Activated CD4-positive, alpha-beta T cell treated with anti-CD3 and anti-CD28 coated beads for 4 hours (primary cell): ENCODE results near the gene SNCA.

Experiments used
- DNase-seq, 2 donors: peaks; one replicate each; pipeline ENCODE4 v3.0.0-alpha.2; 2020

SNCA gene

GRCh38 chr4:89752932-89753598, 83.9 kb downstream of the SNCA start:
- DNase-seq: no peak

GRCh38 chr4:89751416-89751815, 85.5 kb downstream of the SNCA start:
- DNase-seq: no peak

DNA sequence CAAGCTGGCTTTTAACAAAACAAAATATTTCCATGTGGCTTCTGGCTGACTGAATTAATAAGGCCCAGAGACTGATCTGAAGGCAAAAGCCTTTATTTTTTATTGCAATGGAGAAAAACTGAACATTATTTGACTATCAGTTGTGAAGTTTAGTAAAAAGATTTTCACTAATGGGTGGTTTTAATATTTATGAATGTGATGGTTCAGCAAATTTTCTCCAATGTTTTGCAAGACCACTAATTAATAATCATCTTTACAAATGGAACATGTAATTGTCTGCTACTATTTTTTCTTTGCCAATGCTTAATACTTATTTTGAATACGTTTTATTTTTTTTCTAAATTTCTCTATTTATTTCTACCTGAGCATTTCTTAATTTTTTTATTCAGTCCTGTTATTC, 90.6 kb downstream of the SNCA start:
- no peak for DNase-seq

DNA sequence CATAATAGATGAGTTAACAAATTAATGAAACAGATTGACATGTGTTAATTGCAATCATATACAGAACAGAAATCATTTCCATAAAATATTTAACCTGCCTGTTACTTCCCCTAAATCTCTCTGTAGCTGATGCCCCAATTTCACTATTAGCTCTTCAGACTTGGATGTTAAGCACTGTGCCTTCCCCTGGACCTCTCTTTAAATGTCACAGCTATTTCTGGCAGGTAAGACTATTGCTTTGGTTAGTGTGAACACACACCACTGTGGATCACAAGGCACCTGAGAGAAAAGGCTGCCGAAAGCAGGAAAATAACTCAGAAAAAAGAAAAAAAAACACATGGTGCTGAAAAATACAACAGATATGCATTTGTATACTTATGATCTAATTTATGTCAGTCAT, 91.3 kb downstream of the SNCA start:
- no peak for DNase-seq

GRCh38 chr4:89744914-89745313, 92.0 kb downstream of the SNCA start:
- DNase-seq: no peak

- DNase-seq: no peak
Measured at GRCh38 chr4:89741768-89742167, 95.2 kb downstream of the SNCA start.

- no peak for DNase-seq
Measured at GRCh38 chr4:89739311-89739988, 97.5 kb downstream of the SNCA start.

DNA sequence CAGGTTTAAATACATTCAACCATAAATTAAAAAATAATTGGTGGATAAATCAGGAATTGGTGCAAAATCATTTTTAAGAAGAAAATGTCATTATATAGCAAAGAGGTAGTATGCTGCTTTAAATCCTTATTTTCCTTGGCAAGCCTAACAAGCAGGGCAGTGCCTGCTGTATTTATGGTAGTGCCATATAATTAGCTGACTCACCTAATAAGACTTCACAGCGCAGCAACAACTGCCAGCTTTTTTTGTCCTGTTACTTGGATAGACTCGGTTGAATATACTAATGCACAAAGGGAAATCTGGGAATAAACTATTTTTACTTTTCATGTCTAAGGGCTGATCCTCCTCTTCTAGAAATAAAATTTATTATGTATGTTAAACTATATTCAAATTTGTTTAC, 99.1 kb downstream of the SNCA start:
- no peak for DNase-seq

GRCh38 chr4:89733946-89734345, 103.0 kb downstream of the SNCA start:
- DNase-seq: no peak

DNA sequence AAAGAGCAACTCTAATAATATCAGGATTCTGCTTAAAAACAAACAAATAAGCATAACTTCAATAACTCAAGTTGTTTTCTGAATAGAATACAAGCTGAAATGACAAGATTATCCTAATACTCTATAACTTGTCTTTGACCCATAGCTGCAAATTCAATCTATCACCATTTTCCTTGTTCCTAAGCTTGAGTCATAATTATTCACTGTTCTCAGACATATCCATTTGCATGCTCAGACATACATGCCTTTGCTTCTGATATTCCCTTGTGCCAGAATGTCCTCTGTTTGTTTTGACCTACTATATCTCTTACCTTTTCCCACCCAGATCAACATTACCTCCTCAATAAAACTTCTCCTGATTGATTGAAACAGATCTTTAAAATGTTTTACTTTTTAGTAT, 109.7 kb downstream of the SNCA start:
- no peak for DNase-seq

GRCh38 chr4:89725268-89725667, 111.7 kb downstream of the SNCA start:
- no peak for DNase-seq

GRCh38 chr4:89724716-89725115, 112.2 kb downstream of the SNCA start:
- no peak for DNase-seq

GRCh38 chr4:89723096-89723495, 113.9 kb downstream of the SNCA start:
- no peak for DNase-seq

GRCh38 chr4:89722517-89722916, 114.4 kb downstream of the SNCA start:
- no peak for DNase-seq

DNA sequence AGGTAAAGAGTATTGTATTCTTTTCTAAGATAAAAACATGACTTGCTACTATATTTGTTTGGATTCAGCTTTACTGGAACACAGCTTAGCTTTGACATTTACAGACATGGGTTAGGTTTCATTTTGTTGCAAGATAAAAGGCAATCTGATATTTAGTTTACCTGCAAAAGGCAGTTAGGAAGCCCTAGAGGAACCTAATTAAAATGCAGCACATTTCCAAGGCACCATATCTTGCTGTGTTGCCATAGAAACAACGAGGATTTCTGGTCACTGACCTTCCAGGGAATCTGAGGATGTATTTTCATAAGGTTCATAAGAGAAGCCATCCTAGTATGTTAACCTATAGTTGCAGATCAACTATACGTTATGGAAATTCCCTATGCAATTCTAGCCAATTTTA, 116.0 kb downstream of the SNCA start:
- DNase-seq: no peak

- no peak for DNase-seq
Measured at GRCh38 chr4:89719536-89720090, 117.3 kb downstream of the SNCA start.

GRCh38 chr4:89716893-89717292, 120.1 kb downstream of the SNCA start:
- DNase-seq: no peak

DNA sequence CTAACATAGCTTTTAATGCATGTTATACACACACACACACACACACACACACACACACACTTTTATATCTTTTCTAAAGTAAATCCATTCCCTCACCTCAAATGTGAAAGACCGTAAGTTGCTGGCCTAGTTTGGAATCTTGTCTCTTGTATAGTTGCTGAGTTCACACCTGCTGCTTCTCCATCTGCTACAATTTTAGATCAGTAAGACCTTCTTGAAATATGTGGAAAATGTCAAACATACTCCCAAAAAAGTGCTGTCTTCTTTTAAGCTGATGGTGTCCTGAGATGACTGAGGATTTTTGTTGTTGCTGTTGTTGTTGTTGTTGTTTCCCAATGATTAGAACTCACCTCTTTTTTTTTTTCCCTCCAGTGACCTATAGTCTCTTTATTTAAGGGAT, 121.3 kb downstream of the SNCA start:
- DNase-seq: no peak

GRCh38 chr4:89712827-89713226, 124.1 kb downstream of the SNCA start:
- DNase-seq: no peak

DNA sequence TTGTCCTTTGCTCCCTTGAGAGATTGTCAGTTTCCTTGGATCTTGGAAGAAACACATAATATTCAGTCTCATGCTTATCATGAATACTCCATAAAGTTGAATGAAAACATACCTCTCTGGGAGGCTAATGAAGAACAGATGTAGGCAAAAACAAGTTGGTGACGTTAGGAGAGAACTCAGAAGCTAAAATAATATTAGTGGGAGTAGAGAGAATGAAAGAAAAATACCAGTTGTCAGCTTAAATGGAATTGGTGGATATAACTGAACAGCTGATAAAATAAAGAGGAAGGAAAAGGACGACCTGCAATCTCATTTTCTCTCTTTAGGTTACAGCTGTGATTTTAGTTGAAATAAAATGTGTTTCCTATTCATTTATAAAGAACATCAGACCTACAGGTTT, 124.8 kb downstream of the SNCA start:
- no peak for DNase-seq

DNA sequence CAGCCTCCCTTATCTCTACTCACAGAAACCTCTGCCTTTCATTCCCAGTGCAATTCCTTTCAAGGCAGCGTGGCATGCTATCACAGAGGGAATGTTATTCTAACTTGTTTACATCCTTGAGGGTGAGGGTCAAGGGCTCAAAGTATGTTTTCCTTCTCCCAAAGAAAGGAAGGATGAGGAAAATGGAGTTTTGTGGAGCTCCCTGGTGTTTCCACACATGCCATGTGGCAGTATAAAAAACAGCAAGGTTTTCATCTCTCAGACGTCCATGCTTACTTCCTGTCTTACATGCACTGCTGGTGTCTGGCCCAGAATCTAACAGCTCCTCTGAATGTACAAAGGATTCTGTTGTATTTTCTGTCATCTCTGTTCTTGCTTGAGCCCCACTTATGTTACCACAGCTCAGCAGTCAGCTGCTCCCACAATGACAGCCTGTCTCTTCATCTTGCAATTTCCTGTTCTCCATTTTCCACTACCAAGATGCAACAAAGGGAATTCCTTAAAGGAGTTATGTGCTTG, 128.0 kb downstream of the SNCA start:
- DNase-seq: no peak

- no peak for DNase-seq
Measured at GRCh38 chr4:89707467-89707866, 129.5 kb downstream of the SNCA start.

DNA sequence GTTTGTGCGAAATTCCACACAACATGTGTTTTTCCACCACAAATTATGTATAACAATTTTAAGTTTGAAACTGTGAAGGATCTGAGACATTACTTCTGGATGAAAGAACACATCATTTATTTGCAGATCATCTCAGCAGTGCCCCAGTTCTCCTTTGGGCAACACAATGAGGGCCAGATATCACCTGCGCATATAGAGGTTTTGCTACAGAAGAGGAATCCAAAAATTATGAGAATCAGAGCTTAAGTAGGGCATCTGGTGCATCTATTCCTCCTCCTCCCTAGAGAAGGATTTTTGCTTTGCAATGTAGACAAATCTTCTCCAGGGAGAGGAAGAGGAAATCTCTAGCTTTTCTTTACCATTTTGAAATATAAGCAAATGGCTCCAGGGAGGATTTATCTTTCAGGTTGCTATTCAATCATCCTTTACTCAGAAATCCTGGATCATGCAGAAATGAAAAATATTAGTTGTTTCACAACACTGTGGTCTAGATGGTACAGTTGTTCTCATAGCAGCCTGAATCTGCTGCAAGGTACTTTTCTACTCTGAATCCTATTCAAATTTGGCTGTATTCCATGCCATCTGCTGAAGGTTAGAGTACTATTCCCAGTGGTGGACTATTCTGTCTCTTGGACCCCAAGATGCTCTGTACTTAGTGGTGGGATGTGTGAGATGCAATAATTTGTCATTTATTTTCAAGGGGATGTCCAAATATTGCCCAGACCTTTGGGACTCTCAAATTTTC, 132.1 kb downstream of the SNCA start:
- no peak for DNase-seq
